ENCODE data around the gene CLIC3.

Gene CLIC3

GRCh38 chr9:136996361-136997292 lies at the start of gene CLIC3:
CLIC3 (minus strand) TSS chr9:136996568; CDS start chr9:136996543, 25 bp downstream.
- H3K9ac ChIP-seq (ENCODE audit: insufficient read length, low read depth): peak within 1 kb of the TSS; percentile 64
- no peaks in the 10 kb centered on the region for H3K9me3 ChIP-seq (ENCODE audit: insufficient read depth, low read length)
- peaks cover 25% of the 10 kb centered on the region for H3K4me1 ChIP-seq (ENCODE audit: insufficient read depth, insufficient read length)
- H3K4me3 ChIP-seq (ENCODE audit: insufficient read length, low read depth): no peak within 1 kb of the TSS
- no peaks in the 10 kb centered on the region for H3K27me3 ChIP-seq (ENCODE audit: insufficient read depth, insufficient read length)
- peaks cover 27% of the 10 kb centered on the region for H3K36me3 ChIP-seq (ENCODE audit: insufficient read depth, insufficient read length, low read length)
- no peak for TF ChIP-seq YY1 (IDR thresholded peaks at IDR 0.05; ENCODE audit: insufficient read depth, insufficient read length)
- no peak for TF ChIP-seq SUZ12 (IDR thresholded peaks at IDR 0.05; ENCODE audit: extremely low read depth, insufficient read depth, insufficient read length)
- TF ChIP-seq ZNF274 (IDR thresholded peaks at IDR 0.05; ENCODE audit: low read depth, low read length): no peak
- no peak for DNase-seq (ENCODE audit: low read depth, low spot score)

GRCh38 chr9:137045294-137046087 lies 49.1 kb upstream of the CLIC3 start:
- Histone ChIP-seq H3K27me3 (ENCODE audit: insufficient read depth, insufficient read length) (peaks cover 60% of the 10 kb centered on the region), H3K4me1 (ENCODE audit: insufficient read depth, insufficient read length) (peaks cover 33% of the 10 kb centered on the region), H3K36me3 (ENCODE audit: insufficient read depth, insufficient read length, low read length) (peaks cover 6% of the 10 kb centered on the region), H3K9ac (ENCODE audit: insufficient read length, low read depth) (peak overlapping the region; percentile 81), H3K9me3 (ENCODE audit: insufficient read depth, low read length) (no peaks in the 10 kb centered on the region), H3K4me3 (ENCODE audit: insufficient read length, low read depth) (peak overlapping the region; percentile 62)
- DNase-seq (ENCODE audit: low read depth, low spot score): no peak
- no peak for TF ChIP-seq ZNF274 (IDR thresholded peaks at IDR 0.05; ENCODE audit: low read depth, low read length)
- TF ChIP-seq YY1 (IDR thresholded peaks at IDR 0.05; ENCODE audit: insufficient read depth, insufficient read length): no peak
- TF ChIP-seq SUZ12 (IDR thresholded peaks at IDR 0.05; ENCODE audit: extremely low read depth, insufficient read depth, insufficient read length): no peak

- DNase-seq (ENCODE audit: low read depth, low spot score): no peak
- TF ChIP-seq SUZ12 (IDR thresholded peaks at IDR 0.05; ENCODE audit: extremely low read depth, insufficient read depth, insufficient read length): no peak
- peaks cover 14% of the 10 kb centered on the region for H3K36me3 ChIP-seq (ENCODE audit: insufficient read depth, insufficient read length, low read length)
- peak overlapping the region; percentile 81 for H3K9ac ChIP-seq (ENCODE audit: insufficient read length, low read depth)
- H3K9me3 ChIP-seq (ENCODE audit: insufficient read depth, low read length): no peaks in the 10 kb centered on the region
- peaks cover 27% of the 10 kb centered on the region for H3K4me1 ChIP-seq (ENCODE audit: insufficient read depth, insufficient read length)
- H3K4me3 ChIP-seq (ENCODE audit: insufficient read length, low read depth): peak overlapping the region; percentile 62
- H3K27me3 ChIP-seq (ENCODE audit: insufficient read depth, insufficient read length): peaks cover 52% of the 10 kb centered on the region
Observed at GRCh38 chr9:137044502-137045177, 48.3 kb upstream of the CLIC3 start.

- TF ChIP-seq YY1 (IDR thresholded peaks at IDR 0.05; ENCODE audit: insufficient read depth, insufficient read length): no peak
- TF ChIP-seq SUZ12 (IDR thresholded peaks at IDR 0.05; ENCODE audit: extremely low read depth, insufficient read depth, insufficient read length): no peak
- no peak for TF ChIP-seq ZNF274 (IDR thresholded peaks at IDR 0.05; ENCODE audit: low read depth, low read length)
- Histone ChIP-seq H3K36me3 (ENCODE audit: insufficient read depth, insufficient read length, low read length) (peaks cover 20% of the 10 kb centered on the region), H3K9me3 (ENCODE audit: insufficient read depth, low read length) (no peaks in the 10 kb centered on the region), H3K9ac (ENCODE audit: insufficient read length, low read depth) (no peak overlapping the region), H3K4me3 (ENCODE audit: insufficient read length, low read depth) (no peak overlapping the region), H3K4me1 (ENCODE audit: insufficient read depth, insufficient read length) (peaks cover 22% of the 10 kb centered on the region), H3K27me3 (ENCODE audit: insufficient read depth, insufficient read length) (peaks cover 46% of the 10 kb centered on the region)
- DNase-seq (ENCODE audit: low read depth, low spot score): no peak
Observed at GRCh38 chr9:137044037-137044436, 47.7 kb upstream of the CLIC3 start.

- Histone ChIP-seq H3K9me3 (ENCODE audit: insufficient read depth, low read length) (no peaks in the 10 kb centered on the region), H3K27me3 (ENCODE audit: insufficient read depth, insufficient read length) (peaks cover 40% of the 10 kb centered on the region), H3K4me1 (ENCODE audit: insufficient read depth, insufficient read length) (peaks cover 22% of the 10 kb centered on the region), H3K9ac (ENCODE audit: insufficient read length, low read depth) (peak overlapping the region; percentile 26), H3K36me3 (ENCODE audit: insufficient read depth, insufficient read length, low read length) (peaks cover 22% of the 10 kb centered on the region), H3K4me3 (ENCODE audit: insufficient read length, low read depth) (no peak overlapping the region)
- no peak for DNase-seq (ENCODE audit: low read depth, low spot score)
- TF ChIP-seq ZNF274 (IDR thresholded peaks at IDR 0.05; ENCODE audit: low read depth, low read length) (no peak), SUZ12 (IDR thresholded peaks at IDR 0.05; ENCODE audit: extremely low read depth, insufficient read depth, insufficient read length) (no peak), YY1 (IDR thresholded peaks at IDR 0.05; ENCODE audit: insufficient read depth, insufficient read length) (no peak)
Observed at GRCh38 chr9:137042751-137043727, 46.7 kb upstream of the CLIC3 start.

GRCh38 chr9:137041124-137041523 lies 44.8 kb upstream of the CLIC3 start:
- no peaks in the 10 kb centered on the region for H3K9me3 ChIP-seq (ENCODE audit: insufficient read depth, low read length)
- TF ChIP-seq YY1 (IDR thresholded peaks at IDR 0.05; ENCODE audit: insufficient read depth, insufficient read length) (no peak), ZNF274 (IDR thresholded peaks at IDR 0.05; ENCODE audit: low read depth, low read length) (no peak), SUZ12 (IDR thresholded peaks at IDR 0.05; ENCODE audit: extremely low read depth, insufficient read depth, insufficient read length) (no peak)
- H3K4me3 ChIP-seq (ENCODE audit: insufficient read length, low read depth): no peak overlapping the region
- peaks cover 28% of the 10 kb centered on the region for H3K36me3 ChIP-seq (ENCODE audit: insufficient read depth, insufficient read length, low read length)
- no peak for DNase-seq (ENCODE audit: low read depth, low spot score)
- peaks cover 22% of the 10 kb centered on the region for H3K4me1 ChIP-seq (ENCODE audit: insufficient read depth, insufficient read length)
- peaks cover 29% of the 10 kb centered on the region for H3K27me3 ChIP-seq (ENCODE audit: insufficient read depth, insufficient read length)
- H3K9ac ChIP-seq (ENCODE audit: insufficient read length, low read depth): peak overlapping the region; percentile 4
